ENCODE data around the gene PCDHGB5. TPM values are rescaled to one million over a fixed set of nuclear protein-coding genes. Genes with fewer than 3 reads are reported as not detected.

The PCDHGB5 gene
- polyA plus RNA-seq, 1 of the 3 experiments (the other 2 are of a cell fraction), result 0.15 TPM

Other genes with a start within 250 kb of the PCDHGB5 start
- 3.9 and 5.0 TPM in 2 replicates for gene PCDHB6, start 247.9 kb upstream of the PCDHGB5 start, polyA plus RNA-seq (2012; rRNA removed)
- 1.5 and 1.7 TPM in 2 replicates for gene PCDHB7, start 225.3 kb upstream of the PCDHGB5 start, polyA plus RNA-seq (2012; rRNA removed)
- 3.0 and 3.4 TPM in 2 replicates for gene PCDHB8, start 220.2 kb upstream of the PCDHGB5 start, polyA plus RNA-seq (2012; rRNA removed)
- gene PCDHB16, start 215.6 kb upstream of the PCDHGB5 start, polyA plus RNA-seq (2012; rRNA removed), result 2.3 and 2.7 TPM in 2 replicates
- gene PCDHB9, start 210.8 kb upstream of the PCDHGB5 start, polyA plus RNA-seq (2012; rRNA removed), result 1.4 and 2.4 TPM in 2 replicates
- 1.4 and 1.5 TPM in 2 replicates for gene PCDHB10, start 205.6 kb upstream of the PCDHGB5 start, polyA plus RNA-seq (2012; rRNA removed)
- gene PCDHB11, start 198.3 kb upstream of the PCDHGB5 start, polyA plus RNA-seq (2012; rRNA removed), result 0.41 and 0.61 TPM in 2 replicates
- 1.9 and 2.0 TPM in 2 replicates for gene PCDHB12, start 189.2 kb upstream of the PCDHGB5 start, polyA plus RNA-seq (2012; rRNA removed)
- 0.85 and 0.88 TPM in 2 replicates for gene PCDHB13, start 184.0 kb upstream of the PCDHGB5 start, polyA plus RNA-seq (2012; rRNA removed)
- gene PCDHB14, start 174.6 kb upstream of the PCDHGB5 start, polyA plus RNA-seq (2012; rRNA removed), result 9.7 and 10.6 TPM in 2 replicates
- 0.99 and 1.3 TPM in 2 replicates for gene PCDHB15, start 152.6 kb upstream of the PCDHGB5 start, polyA plus RNA-seq (2012; rRNA removed)
- gene SLC25A2, start 93.9 kb upstream of the PCDHGB5 start, polyA plus RNA-seq (2012; rRNA removed), result not detected in 2 replicates
- gene TAF7, start 77.2 kb upstream of the PCDHGB5 start, polyA plus RNA-seq (2012; rRNA removed), result 30.6 and 38.7 TPM in 2 replicates
- gene PCDHGA1, start 67.4 kb upstream of the PCDHGB5 start, polyA plus RNA-seq (2012; rRNA removed), result 1.2 and 1.6 TPM in 2 replicates
- gene PCDHGA2, start 59.2 kb upstream of the PCDHGB5 start, polyA plus RNA-seq (2012; rRNA removed), result 1.4 and 1.5 TPM in 2 replicates
- gene PCDHGA3, start 54.1 kb upstream of the PCDHGB5 start, polyA plus RNA-seq (2012; rRNA removed), result 0.33 and 0.45 TPM in 2 replicates
- gene PCDHGB1, start 47.8 kb upstream of the PCDHGB5 start, polyA plus RNA-seq (2012; rRNA removed), result 0.63 and 0.77 TPM in 2 replicates
- gene PCDHGA4, start 42.9 kb upstream of the PCDHGB5 start, polyA plus RNA-seq (2012; rRNA removed), result 1.8 and 2.2 TPM in 2 replicates
- 3.7 and 4.5 TPM in 2 replicates for gene PCDHGB2, start 38.0 kb upstream of the PCDHGB5 start, polyA plus RNA-seq (2012; rRNA removed)
- gene PCDHGA5, start 33.8 kb upstream of the PCDHGB5 start, polyA plus RNA-seq (2012; rRNA removed), result 0.57 and 0.71 TPM in 2 replicates
- 0.53 and 0.63 TPM in 2 replicates for gene PCDHGB3, start 27.7 kb upstream of the PCDHGB5 start, polyA plus RNA-seq (2012; rRNA removed)
- 1.4 TPM in 2 replicates for gene PCDHGA6, start 24.1 kb upstream of the PCDHGB5 start, polyA plus RNA-seq (2012; rRNA removed)
- gene PCDHGA7, start 15.2 kb upstream of the PCDHGB5 start, polyA plus RNA-seq (2012; rRNA removed), result 3.4 and 7.8 TPM in 2 replicates
- gene PCDHGB4, start 10.2 kb upstream of the PCDHGB5 start, polyA plus RNA-seq (2012; rRNA removed), result 0.37 and 0.64 TPM in 2 replicates
- 0.06 and 0.12 TPM in 2 replicates for gene PCDHGA8, start 5.3 kb upstream of the PCDHGB5 start, polyA plus RNA-seq (2012; rRNA removed)
- gene PCDHGA9, start 4.8 kb downstream of the PCDHGB5 start, polyA plus RNA-seq (2012; rRNA removed), result 0.13 and 0.16 TPM in 2 replicates
- 0.13 and 0.18 TPM in 2 replicates for gene PCDHGB6, start 10.1 kb downstream of the PCDHGB5 start, polyA plus RNA-seq (2012; rRNA removed)
- gene PCDHGA10, start 15.0 kb downstream of the PCDHGB5 start, polyA plus RNA-seq (2012; rRNA removed), result 1.6 and 2.0 TPM in 2 replicates
- gene PCDHGB7, start 19.7 kb downstream of the PCDHGB5 start, polyA plus RNA-seq (2012; rRNA removed), result 14.2 and 19.1 TPM in 2 replicates
- 0.18 and 0.23 TPM in 2 replicates for gene PCDHGA11, start 23.1 kb downstream of the PCDHGB5 start, polyA plus RNA-seq (2012; rRNA removed)
- gene PCDHGA12, start 32.6 kb downstream of the PCDHGB5 start, polyA plus RNA-seq (2012; rRNA removed), result 0.03 and 0.05 TPM in 2 replicates
- gene PCDHGC3, start 78.0 kb downstream of the PCDHGB5 start, polyA plus RNA-seq (2012; rRNA removed), result 55.8 and 97.0 TPM in 2 replicates
- 0.53 and 0.78 TPM in 2 replicates for gene PCDHGC4, start 87.1 kb downstream of the PCDHGB5 start, polyA plus RNA-seq (2012; rRNA removed)
- 1.9 and 2.0 TPM in 2 replicates for gene PCDHGC5, start 91.1 kb downstream of the PCDHGB5 start, polyA plus RNA-seq (2012; rRNA removed)
- gene DIAPH1, start 221.1 kb downstream of the PCDHGB5 start, polyA plus RNA-seq (2012; rRNA removed), result 28.2 and 30.4 TPM in 2 replicates
- 104 and 115 TPM in 2 replicates for gene HDAC3, start 238.9 kb downstream of the PCDHGB5 start, polyA plus RNA-seq (2012; rRNA removed)
- gene RELL2, start 239.1 kb downstream of the PCDHGB5 start, polyA plus RNA-seq (2012; rRNA removed), result 15.6 and 16.1 TPM in 2 replicates

Data from SK-N-SH (cell line).